Loucy (cell line): ENCODE data around the gene TRAP1.

Source experiments
- H2AFZ ChIP-seq: fragments of 200-600 bp; sonication (generic); 2 replicates; pipeline ENCODE4 v1.6.0; 2016; ENCODE audit warnings: antibody characterized with exemption, mild to moderate bottlenecking, low read length, moderate library complexity
- H3F3A ChIP-seq: fragments of 200-600 bp; 2 replicates; pipeline ENCODE4 v1.6.0; 2016; ENCODE audit warnings: antibody characterized with exemption, low read depth, mild to moderate bottlenecking
- H3K27me3 ChIP-seq: fragments of 200-600 bp; sonication (generic); 2 replicates; pipeline ENCODE4 v1.6.1; 2014; ENCODE audit warnings: low read length, mild to moderate bottlenecking; ENCODE audit not compliant: insufficient read depth, poor library complexity, severe bottlenecking
- H3K36me3 ChIP-seq: fragments of 200-600 bp; sonication (generic); 2 replicates; pipeline ENCODE4 v1.6.1; 2016; ENCODE audit warnings: low read length; ENCODE audit not compliant: insufficient read depth
- H3K4me1 ChIP-seq: fragments of 200-600 bp; sonication (generic); 2 replicates; pipeline ENCODE4 v1.5.1; 2014; ENCODE audit warnings: low read length, mild to moderate bottlenecking; ENCODE audit not compliant: insufficient read depth, poor library complexity, severe bottlenecking
- H3K4me2 ChIP-seq: fragments of 200-600 bp; sonication (generic); 2 replicates; pipeline ENCODE4 v1.6.0; 2014; ENCODE audit warnings: antibody characterized with exemption, low read length, low read depth, mild to moderate bottlenecking; ENCODE audit not compliant: poor library complexity, severe bottlenecking
- H3K4me3 ChIP-seq: fragments of 200-600 bp; sonication (generic); 2 replicates; pipeline ENCODE4 v1.5.1; 2014; ENCODE audit warnings: low read length, mild to moderate bottlenecking, mixed read lengths; ENCODE audit not compliant: poor library complexity, severe bottlenecking
- H3K79me2 ChIP-seq: fragments of 200-600 bp; sonication (generic); 2 replicates; pipeline ENCODE4 v1.6.1; 2014; ENCODE audit warnings: low read length; ENCODE audit not compliant: insufficient read depth
- H3K9ac ChIP-seq: fragments of 200-600 bp; sonication (generic); 2 replicates; pipeline ENCODE4 v1.6.0; 2014; ENCODE audit warnings: mild to moderate bottlenecking, low read depth, low read length, moderate library complexity; ENCODE audit not compliant: poor library complexity, severe bottlenecking
- H3K9me2 ChIP-seq: fragments of 200-600 bp; sonication (generic); replicated peaks from 2 replicates; pipeline ENCODE4 v1.6.1; 2016; ENCODE audit warnings: low read depth, low read length, mixed read lengths
- H3K9me3 ChIP-seq: fragments of 200-600 bp; sonication (generic); 2 replicates; pipeline ENCODE4 v1.6.1; 2014; ENCODE audit warnings: mild to moderate bottlenecking, antibody characterized with exemption, low read length, low read depth; ENCODE audit not compliant: insufficient read depth
- H4K20me1 ChIP-seq: fragments of 200-600 bp; sonication (generic); 2 replicates; pipeline ENCODE4 v1.6.0; 2014; ENCODE audit warnings: antibody characterized with exemption, low read length, mild to moderate bottlenecking; ENCODE audit not compliant: insufficient read depth, poor library complexity, severe bottlenecking
- EZH2phosphoT487 ChIP-seq: fragments of 200-600 bp; IDR thresholded peaks from 2 replicates; pipeline ENCODE4 v1.6.1; 2018; ENCODE audit warnings: antibody characterized with exemption, mild to moderate bottlenecking, moderate library complexity, borderline replicate concordance
- TF ChIP-seq, protein P1 (sequence below): fragments of 200-600 bp; sonication (generic); conservative IDR thresholded peaks from 2 replicates; pipeline ENCODE4 v1.5.1; 2014; ENCODE audit warnings: mild to moderate bottlenecking, antibody characterized with exemption, low read length

TRAP1 gene

DNA sequence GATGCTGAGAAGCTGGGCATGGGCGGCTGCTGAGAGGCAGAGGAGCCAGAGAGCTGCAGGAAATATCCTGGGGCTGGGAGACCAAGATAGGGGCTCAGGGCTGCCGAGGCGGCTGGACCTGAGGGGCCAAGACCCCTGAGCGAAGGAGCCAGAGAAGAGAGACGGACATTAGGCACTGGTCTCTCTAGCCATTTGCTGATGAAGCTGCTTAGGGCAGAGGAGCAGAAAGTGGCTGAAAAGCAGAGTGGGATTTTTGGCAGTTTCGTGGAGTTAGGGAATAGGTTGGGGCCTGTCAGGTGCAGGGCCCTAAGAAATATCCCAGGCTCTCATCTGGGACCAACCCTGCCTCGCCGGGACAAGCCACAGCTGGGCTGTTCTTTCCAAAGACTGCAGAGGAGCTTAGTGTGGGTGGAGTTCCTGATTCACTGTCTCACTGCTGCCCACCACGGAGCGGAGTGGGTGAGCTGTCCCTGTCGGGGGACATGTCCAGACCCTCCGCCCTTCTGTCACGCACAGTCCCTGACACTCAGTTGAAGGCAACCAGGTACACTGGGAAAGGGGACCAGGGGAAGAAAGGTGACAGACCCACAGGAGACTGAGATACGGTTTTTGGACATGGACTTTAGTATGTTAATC lies 74.1 kb downstream of the TRAP1 start:
- H3K9me3 ChIP-seq, result no peaks in the 10 kb centered on the region
- H3K9ac ChIP-seq, result no peak overlapping the region
- H3K79me2 ChIP-seq, result peaks cover 5% of the 10 kb centered on the region; the same call in 1 of the 2 replicates
- TF ChIP-seq, protein P1, sequence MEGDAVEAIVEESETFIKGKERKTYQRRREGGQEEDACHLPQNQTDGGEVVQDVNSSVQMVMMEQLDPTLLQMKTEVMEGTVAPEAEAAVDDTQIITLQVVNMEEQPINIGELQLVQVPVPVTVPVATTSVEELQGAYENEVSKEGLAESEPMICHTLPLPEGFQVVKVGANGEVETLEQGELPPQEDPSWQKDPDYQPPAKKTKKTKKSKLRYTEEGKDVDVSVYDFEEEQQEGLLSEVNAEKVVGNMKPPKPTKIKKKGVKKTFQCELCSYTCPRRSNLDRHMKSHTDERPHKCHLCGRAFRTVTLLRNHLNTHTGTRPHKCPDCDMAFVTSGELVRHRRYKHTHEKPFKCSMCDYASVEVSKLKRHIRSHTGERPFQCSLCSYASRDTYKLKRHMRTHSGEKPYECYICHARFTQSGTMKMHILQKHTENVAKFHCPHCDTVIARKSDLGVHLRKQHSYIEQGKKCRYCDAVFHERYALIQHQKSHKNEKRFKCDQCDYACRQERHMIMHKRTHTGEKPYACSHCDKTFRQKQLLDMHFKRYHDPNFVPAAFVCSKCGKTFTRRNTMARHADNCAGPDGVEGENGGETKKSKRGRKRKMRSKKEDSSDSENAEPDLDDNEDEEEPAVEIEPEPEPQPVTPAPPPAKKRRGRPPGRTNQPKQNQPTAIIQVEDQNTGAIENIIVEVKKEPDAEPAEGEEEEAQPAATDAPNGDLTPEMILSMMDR, result no peak
- no peak for TF ChIP-seq EZH2phosphoT487
- H3K27me3 ChIP-seq, result no peaks in the 10 kb centered on the region
- no peaks in the 10 kb centered on the region for H3K9me2 ChIP-seq
- no peak overlapping the region for H3K4me3 ChIP-seq
- H2AFZ ChIP-seq, result no peak overlapping the region
- H3K36me3 ChIP-seq, result no peaks in the 10 kb centered on the region
- H3K4me1 ChIP-seq, result no peaks in the 10 kb centered on the region
- H3K4me2 ChIP-seq, result no peak overlapping the region
- no peaks in the 10 kb centered on the region for H3F3A ChIP-seq
- no peaks in the 10 kb centered on the region for H4K20me1 ChIP-seq

DNA sequence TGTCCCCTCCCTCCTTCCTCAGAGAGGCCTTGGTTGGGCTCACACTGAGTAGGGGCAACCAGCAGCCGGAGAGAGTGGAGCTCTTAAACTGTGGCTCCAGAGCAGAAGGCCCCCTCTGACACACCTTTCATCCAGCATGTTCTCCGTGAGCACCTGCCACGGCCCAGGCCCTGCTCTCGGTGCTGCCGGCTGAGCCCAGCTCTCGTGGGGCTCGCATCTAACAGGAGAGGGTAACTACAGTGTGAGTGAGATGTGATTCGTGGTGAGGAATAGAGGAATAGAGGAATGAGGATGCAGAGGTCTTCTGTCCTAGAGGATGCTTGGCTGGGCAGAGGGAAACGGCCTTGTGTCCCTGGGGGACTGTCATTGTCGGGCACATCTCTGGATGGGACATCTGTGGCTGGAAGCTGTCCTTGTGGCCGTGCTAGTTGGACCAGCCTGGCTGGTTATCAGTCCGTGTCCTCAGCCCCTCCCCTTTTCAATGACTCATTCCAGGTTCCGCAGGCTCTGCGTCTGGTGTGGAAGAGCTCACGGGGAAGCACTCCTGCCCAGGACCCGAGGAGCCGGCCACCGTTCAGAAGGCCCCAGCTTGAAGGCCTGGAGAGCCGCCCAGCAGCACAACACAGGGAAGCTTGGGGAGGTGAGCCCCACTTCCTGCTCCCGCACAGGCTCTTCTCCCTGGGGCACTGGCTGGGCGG lies 74.8 kb downstream of the TRAP1 start:
- H3K4me1 ChIP-seq, result peaks cover 6% of the 10 kb centered on the region
- H3K36me3 ChIP-seq, result no peaks in the 10 kb centered on the region
- H3K27me3 ChIP-seq, result no peaks in the 10 kb centered on the region
- no peak overlapping the region for H3K9ac ChIP-seq
- H3K4me3 ChIP-seq, result no peak overlapping the region
- H3K79me2 ChIP-seq, result peaks cover 5% of the 10 kb centered on the region; the same call in 1 of the 2 replicates
- H3F3A ChIP-seq, result no peaks in the 10 kb centered on the region
- no peaks in the 10 kb centered on the region for H4K20me1 ChIP-seq
- no peak overlapping the region for H3K4me2 ChIP-seq
- no peaks in the 10 kb centered on the region for H3K9me3 ChIP-seq
- no peaks in the 10 kb centered on the region for H3K9me2 ChIP-seq
- no peak for TF ChIP-seq EZH2phosphoT487
- TF ChIP-seq, protein P1, result no peak
- no peak overlapping the region for H2AFZ ChIP-seq

DNA sequence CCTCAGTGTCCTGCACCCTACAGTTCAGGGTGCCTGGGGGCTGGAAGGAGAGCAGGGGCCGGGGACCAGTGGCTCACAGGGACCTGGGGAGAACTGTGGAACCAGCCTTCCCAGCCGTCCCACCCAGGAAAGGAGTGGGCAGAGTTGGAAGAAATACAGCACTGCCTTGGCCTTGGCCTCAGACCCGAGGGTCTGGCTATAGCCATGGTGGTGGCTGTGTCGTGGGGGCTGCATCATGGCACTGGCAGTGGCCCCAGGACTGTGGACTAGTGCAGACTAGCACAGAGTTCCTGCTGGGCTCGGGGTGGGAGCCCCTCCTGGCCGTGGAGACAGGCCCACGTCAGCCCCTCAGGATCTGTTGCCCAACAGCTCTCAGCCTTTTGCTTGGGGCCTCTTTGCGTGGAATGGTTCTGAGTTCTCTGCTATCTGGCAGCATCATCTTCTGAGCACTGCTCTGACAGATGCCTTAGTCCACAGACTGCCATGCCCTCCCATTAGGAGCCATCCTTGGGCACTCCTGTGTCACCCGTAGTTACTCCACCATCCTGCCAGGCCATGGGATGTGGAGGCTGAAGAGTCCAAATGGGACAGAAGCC lies 75.4 kb downstream of the TRAP1 start:
- no peaks in the 10 kb centered on the region for H3K9me3 ChIP-seq
- H3K36me3 ChIP-seq, result no peaks in the 10 kb centered on the region
- H4K20me1 ChIP-seq, result no peaks in the 10 kb centered on the region
- no peaks in the 10 kb centered on the region for H3F3A ChIP-seq
- H3K9me2 ChIP-seq, result no peaks in the 10 kb centered on the region
- H3K4me2 ChIP-seq, result no peak overlapping the region
- H3K79me2 ChIP-seq, result peaks cover 5% of the 10 kb centered on the region; the same call in 1 of the 2 replicates
- no peak overlapping the region for H3K9ac ChIP-seq
- H3K4me3 ChIP-seq, result no peak overlapping the region
- H3K4me1 ChIP-seq, result peaks cover 12% of the 10 kb centered on the region
- no peak for TF ChIP-seq EZH2phosphoT487
- TF ChIP-seq, protein P1, result no peak
- H2AFZ ChIP-seq, result no peak overlapping the region
- H3K27me3 ChIP-seq, result no peaks in the 10 kb centered on the region
